Stimulated activated CD8-positive, alpha-beta memory T cell treated with anti-CD3 and anti-CD28 coated beads, Interleukin-2, amount 100 ng/mL, for 48 hours (primary cell): ENCODE data around the gene BICRA.

ENCODE experiments used
- DNase-seq, 2 donors: peaks; one replicate each; pipeline ENCODE4 v3.0.0-alpha.2; 2020; ENCODE audit warnings: low read depth in 2 of 2

Gene BICRA

GRCh38 chr19:47601180-47601904 is 7.6 kb upstream of the BICRA start:
- DNase-seq = no peak

- DNase-seq = no peak
These were observed 5.0 kb upstream of the BICRA start for GRCh38 chr19:47603706-47604565.

DNA sequence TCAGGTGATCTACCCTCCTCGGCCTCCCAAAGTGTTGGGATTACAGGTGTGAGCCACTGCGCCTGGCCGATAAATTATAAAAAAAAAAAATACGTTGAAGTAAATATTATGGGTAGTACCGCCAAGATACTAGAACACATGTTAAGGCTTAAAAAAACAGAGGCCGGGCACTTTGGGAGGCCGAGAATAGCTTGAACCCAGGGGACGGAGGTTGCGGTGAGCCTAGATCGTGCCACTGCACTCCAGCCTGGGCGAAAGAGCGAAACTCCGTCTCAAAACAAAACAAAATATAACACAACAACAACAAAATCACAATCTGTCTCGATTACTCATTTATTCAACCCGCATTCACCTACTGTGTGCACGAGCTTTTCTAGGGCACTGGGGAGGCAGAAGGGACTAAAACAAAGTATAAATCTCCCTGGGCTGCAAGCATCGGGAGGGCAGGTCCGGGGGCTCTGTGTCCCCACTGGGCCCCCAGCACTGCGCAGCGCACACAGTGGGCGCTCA is 1.3 kb upstream of the BICRA start:
- DNase-seq = no peak

DNA sequence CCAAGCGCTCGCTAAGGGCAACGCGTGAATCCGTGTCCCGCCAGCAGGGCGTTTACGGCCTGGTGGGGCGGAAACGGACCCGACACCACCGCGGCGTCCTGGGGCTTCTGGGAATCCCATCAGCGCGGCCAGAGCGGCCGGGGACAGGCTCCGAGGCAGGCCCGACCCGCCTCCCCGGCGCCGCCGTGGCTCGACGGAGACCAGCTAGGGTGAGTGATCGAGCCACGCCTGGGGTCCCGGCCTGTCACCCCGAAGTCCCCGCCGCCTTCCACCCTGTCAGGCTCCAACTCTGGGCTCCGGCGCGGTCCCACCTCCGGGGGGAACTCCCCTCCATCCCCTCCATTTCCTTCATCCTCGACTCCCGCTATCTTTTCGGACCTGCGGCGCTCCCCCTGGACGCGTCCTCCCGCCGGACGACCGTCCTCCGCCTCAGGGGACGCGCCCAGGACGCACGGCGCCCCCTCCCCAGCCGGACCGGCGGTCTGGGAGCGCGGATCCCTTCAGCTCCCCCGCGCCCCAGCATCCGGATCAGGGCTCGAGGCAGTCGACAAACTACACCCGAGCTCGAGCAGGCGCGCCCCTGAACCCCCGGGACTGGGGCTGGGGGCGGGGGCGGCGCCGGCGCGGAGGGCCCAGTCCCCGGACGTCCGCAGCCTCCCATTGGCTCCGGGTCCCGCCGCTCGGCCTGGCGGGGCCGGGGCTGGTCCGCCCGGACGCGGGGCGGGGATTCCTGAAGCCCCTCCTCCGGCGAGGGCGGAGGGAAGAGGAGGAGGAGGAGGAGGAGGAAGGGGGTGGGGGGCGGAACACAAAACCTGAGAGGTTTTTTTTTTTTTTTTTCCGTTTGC is 638 bp upstream of the BICRA start:
- DNase-seq = peak; percentile 94 to 97

- peak; percentile 18 to 32 for DNase-seq
These were observed 1.3 kb downstream of the BICRA start for GRCh38 chr19:47609906-47610894.

- DNase-seq = no peak
These were observed 2.0 kb downstream of the BICRA start for GRCh38 chr19:47610902-47611301.

- DNase-seq = no peak
These were observed 4.5 kb downstream of the BICRA start for GRCh38 chr19:47613165-47614020.

- DNase-seq = no peak
These were observed 5.0 kb downstream of the BICRA start for GRCh38 chr19:47614021-47614295.

- DNase-seq = no peak
These were observed 5.6 kb downstream of the BICRA start for GRCh38 chr19:47614559-47614958.

DNA sequence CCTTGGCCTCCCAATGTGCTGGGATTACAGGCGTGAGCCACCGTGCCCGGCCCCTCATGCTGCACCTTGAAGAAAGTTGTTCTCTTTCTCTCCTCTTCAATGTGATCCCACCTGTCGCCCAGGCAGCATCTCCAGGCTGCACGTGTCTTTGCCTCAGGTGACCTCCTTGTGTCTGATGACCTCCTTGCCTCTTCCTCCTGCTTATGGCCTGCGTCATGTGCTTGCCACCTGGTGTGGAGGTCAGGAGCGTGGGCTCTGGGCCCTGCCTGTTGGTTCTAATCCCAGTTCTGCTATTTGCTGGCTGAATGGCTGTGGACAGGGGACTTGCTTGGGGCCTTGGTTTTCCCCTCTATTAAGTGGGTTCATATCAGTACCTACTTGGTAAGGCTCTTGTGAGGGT is 6.3 kb downstream of the BICRA start:
- no peak for DNase-seq

DNA sequence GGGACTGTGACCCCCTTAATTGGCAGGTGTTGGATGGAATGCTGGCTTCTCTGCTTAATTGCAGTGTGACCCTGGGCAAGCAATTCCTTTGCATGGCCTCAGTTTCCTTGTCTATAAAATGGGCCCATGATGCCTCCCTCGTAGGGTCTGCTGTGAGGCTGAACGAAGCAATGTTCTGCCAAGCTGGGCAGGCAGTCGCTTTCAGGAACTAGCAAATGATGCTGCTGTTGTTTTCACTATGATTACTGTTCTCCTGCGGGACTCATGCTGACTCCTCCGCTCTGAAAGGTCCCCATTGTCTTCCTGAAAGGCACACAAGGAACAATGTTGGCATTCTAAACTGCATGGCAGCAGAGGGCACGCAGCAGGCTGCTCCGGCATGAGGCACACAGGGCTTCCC is 6.8 kb downstream of the BICRA start:
- DNase-seq = no peak

DNA sequence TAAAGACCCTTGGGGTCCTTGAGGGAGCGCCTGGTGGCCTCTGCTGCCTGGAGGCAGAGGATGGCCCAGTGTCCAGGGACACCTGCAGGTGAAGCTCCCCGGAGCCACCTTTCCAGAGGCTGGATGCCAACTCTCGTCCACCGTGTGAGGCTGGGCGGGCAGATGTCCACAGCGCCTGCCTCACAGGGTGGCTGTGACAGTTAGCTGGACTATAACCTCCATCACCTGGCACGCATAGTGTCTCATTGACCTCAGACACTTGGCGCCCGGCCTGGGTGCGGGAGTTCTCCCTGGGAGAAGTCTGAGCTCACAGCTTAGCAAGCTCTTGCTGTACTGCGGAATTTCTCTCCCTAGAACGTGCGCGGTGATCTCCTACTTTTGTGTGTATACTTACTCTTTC is 9.8 kb downstream of the BICRA start:
- no peak for DNase-seq

DNA sequence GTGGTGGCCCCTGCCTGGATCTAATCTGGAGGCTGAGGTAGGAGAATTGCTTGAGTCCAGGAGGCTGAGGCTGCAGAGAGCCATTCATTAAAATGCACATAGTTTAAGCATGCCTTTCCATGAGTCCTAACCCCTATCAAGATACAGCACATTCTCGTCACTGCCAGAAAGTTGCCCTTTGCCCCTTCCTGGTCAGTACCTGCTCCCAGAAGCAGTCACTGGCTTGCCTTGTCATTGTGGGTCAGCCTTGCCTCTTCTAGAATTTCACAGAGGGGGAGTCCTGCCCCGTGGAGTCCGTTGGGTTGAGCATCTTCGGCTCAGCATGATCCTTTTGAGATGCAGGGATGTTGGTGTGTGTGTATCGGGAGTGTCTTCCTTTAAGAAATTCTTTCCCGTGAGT is 10.8 kb downstream of the BICRA start:
- DNase-seq = no peak

DNA sequence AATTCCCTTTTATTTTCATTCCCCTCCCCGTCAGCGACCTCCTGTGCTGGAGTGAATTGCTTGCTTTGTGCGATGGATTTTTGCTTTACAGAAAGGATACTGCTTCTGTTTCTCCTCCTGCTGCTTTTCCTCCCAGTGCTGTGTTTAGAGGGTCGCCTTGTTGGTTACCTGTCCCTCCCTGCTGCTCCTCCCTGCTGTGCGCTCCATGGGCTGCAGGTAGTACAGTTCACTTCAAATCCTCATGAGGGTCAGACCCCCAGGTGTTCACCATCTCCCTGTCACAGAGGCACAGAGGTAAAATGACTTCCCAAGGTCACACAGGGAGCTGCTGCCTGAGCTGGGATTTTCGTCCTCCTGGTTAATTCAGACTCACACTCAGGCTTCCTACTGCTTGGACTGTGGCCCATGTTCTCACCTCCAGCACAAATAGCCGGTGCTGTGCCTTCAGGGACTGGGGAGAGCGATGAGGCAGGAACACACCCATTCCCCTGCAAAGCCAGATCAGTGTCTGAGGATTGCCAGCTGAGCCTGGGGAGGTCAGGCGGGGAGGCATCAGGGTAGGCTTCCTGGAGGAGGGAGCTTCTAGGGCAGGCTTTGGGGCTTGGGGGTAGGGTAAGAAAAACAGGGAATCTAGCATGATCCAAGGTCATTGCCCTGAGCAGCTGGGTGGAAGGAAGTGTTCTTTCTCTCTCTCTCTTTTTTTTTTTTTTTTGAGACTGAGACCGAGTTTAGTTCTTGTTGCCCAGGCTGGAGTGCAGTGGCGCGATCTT is 14.4 kb downstream of the BICRA start:
- DNase-seq = no peak

- no peak for DNase-seq
These were observed 15.0 kb downstream of the BICRA start for GRCh38 chr19:47623921-47624391.

DNA sequence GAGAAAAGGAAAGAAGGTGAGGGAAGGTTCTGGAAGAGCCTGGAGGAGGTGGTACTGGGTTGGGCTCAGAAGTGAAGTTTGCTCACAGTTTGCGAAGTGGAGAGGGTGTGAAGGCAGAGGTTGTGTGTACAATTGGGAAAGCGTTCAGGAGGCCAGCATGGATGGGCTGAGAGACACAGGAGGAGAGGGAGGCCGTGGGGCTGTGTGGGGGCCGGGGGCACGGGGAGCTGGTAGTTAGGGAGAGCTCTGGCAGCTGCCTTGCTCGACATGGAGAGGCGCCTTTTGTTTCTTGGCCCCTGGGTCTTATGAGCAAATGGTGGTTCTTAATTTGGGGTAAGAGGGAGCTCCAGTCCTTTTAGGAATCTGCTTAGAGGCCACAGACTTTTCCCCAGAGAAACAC is 16.7 kb downstream of the BICRA start:
- no peak for DNase-seq

DNA sequence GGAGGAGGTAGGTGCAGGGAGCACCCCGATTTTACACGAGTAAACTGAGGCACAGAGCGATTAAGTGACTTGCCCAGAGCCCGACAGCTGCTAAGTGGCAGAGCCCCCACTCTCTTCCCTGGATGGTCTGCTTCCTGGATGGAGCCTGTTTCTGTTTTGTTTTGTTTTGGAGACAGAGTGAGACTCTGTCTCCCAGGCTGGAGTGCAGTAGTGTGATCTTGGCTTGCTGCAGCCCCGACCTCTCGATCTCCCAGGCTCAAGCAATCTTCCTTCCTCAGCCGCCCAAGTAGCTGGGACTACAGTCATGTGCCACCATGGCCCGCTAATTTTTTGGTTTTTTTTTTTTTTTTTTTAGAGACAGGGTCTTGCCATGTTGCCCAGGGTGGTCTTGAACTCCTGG is 17.3 kb downstream of the BICRA start:
- DNase-seq = no peak

GRCh38 chr19:47628078-47628771 is 19.3 kb downstream of the BICRA start:
- DNase-seq = no peak

GRCh38 chr19:47630594-47630993 is 21.7 kb downstream of the BICRA start:
- no peak for DNase-seq
